Body of pancreas (tissue), 4 donors: ENCODE results near the gene SLC35G1. TPM values are rescaled to one million over a fixed set of nuclear protein-coding genes. Genes with fewer than 3 reads are reported as not detected.

Source experiments
- ATAC-seq: fragments of 150-250 bp; one replicate; pipeline ENCODE4 v1.9.1; 2016
- DNase-seq, 4 donors: peaks; one replicate each; pipeline ENCODE4 v3.0.0-alpha.2; 2019
- H3K27ac ChIP-seq, 4 donors: fragments of 200-600 bp; sonication (generic); 1 replicate in 3 of 4; 2 replicates in 1 of 4; pipeline versions ENCODE4 v1.5.1 to v1.6.1; 2016 to 2019; ENCODE audit warnings: mild to moderate bottlenecking in 1 of 4, mixed read lengths in 1 of 4, moderate library complexity in 1 of 4
- H3K27me3 ChIP-seq, 2 donors: fragments of 200-600 bp; sonication (generic); one replicate each; pipeline ENCODE4 v1.6.0; 2016; ENCODE audit warnings: mild to moderate bottlenecking in 1 of 2
- H3K36me3 ChIP-seq, 2 donors: fragments of 200-600 bp; sonication (generic); replicated peaks in 1 of 2; 2 replicates each; pipeline ENCODE4 v1.5.1; 2016; ENCODE audit warnings: low read depth in 2 of 2; ENCODE audit not compliant: insufficient read depth in 1 of 2
- H3K4me1 ChIP-seq: fragments of 200-600 bp; sonication (generic); one replicate; pipeline ENCODE4 v1.6.0; 2016
- H3K4me3 ChIP-seq, 2 donors: fragments of 200-600 bp; sonication (generic); 1 replicate in 1 of 2; 2 replicates in 1 of 2; pipeline ENCODE4 v1.5.1; 2016 to 2019
- H3K9me3 ChIP-seq, 3 donors: fragments of 200-600 bp; sonication (generic); 1 replicate in 2 of 3; 2 replicates in 1 of 3; pipeline ENCODE4 v1.5.1; 2016
- POLR2A ChIP-seq, 3 donors: fragments of 450-650 bp; IDR thresholded peaks; one replicate each; pipeline ENCODE4 v1.6.1; 2016; ENCODE audit warnings: antibody characterized with exemption in 3 of 3, mild to moderate bottlenecking in 2 of 3
- WGBS, 2 donors: methylation state at CpG; one replicate each; pipeline ENCODE4 v1.1.5; 2017; 5-methylcytosine and 5-hydroxymethylcytosine counted together
- intact Hi-C: fragments of 100-400 bp; cut with DNase I; formaldehyde crosslinking; loops from one replicate; pipeline ENCODE4 v1.15.1; 2023
- total RNA-seq, 2 donors: library from RNA; depleted of rRNA; stranded (reverse); fragments of >200 nt; gene quantifications; one replicate each; pipeline ENCODE4 v1.1.0, GENCODE V29; 2016
- TF ChIP-seq, protein P1 (sequence below), 7 experiments: fragments of 450-650 bp in 4 of 7; fragments of 200-600 bp in 3 of 7; sonication (generic) in 3 of 7; IDR thresholded peaks; one replicate each; pipeline ENCODE4 v1.5.1; 2016 to 2019; ENCODE audit warnings: antibody characterized with exemption in 7 of 7

The SLC35G1 gene
- total RNA-seq, 2 donors from 2014 or later = 7.0 to 24.1 TPM

GRCh38 chr10:93941606-93942005 lies 47.8 kb downstream of the SLC35G1 start:
- WGBS, 2 donors = 29 to 52% methylated on average over 7 of the region's 7 CpGs
- H3K9me3 ChIP-seq = no peaks in the 10 kb centered on the region
- no peaks in the 10 kb centered on the region for H3K36me3 ChIP-seq
- H3K27me3 ChIP-seq = no peaks in the 10 kb centered on the region
- DNase-seq (peak in 3 of 4 donors; percentile 17 to 29 (median 17)), ATAC-seq (peak; percentile 21)
- no peak overlapping the region for H3K27ac ChIP-seq
- H3K4me1 ChIP-seq = peaks cover 21% of the 10 kb centered on the region
- intact Hi-C loops = no loop called here
- no peak overlapping the region for H3K4me3 ChIP-seq
- TF ChIP-seq, protein P1, sequence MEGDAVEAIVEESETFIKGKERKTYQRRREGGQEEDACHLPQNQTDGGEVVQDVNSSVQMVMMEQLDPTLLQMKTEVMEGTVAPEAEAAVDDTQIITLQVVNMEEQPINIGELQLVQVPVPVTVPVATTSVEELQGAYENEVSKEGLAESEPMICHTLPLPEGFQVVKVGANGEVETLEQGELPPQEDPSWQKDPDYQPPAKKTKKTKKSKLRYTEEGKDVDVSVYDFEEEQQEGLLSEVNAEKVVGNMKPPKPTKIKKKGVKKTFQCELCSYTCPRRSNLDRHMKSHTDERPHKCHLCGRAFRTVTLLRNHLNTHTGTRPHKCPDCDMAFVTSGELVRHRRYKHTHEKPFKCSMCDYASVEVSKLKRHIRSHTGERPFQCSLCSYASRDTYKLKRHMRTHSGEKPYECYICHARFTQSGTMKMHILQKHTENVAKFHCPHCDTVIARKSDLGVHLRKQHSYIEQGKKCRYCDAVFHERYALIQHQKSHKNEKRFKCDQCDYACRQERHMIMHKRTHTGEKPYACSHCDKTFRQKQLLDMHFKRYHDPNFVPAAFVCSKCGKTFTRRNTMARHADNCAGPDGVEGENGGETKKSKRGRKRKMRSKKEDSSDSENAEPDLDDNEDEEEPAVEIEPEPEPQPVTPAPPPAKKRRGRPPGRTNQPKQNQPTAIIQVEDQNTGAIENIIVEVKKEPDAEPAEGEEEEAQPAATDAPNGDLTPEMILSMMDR (IDR thresholded peaks at IDR 0.05) = no peak
- TF ChIP-seq POLR2A (IDR thresholded peaks at IDR 0.05) = no peak

DNA sequence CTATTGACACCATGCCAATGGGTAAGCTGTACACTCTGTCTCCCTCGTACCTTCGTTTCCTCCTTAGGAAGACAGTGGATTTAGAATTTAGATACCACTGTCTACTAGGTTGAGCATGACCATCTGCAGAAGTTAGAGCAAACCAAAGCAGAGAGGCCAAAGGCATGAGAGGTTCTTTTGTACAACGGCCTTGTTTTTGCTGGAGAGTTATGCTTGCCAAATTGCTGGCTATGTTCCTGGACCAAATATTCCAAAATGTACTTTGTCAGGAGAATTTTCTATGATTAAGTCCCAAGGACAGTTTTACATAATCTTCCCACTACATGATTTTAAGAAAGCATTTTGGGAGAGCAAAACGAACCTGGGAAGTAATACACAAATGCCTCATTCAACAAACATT lies 52.0 kb downstream of the SLC35G1 start:
- DNase-seq (no peak), ATAC-seq (no peak)
- intact Hi-C loops = no loop called here
- Histone ChIP-seq H3K36me3 (no peaks in the 10 kb centered on the region), H3K4me3 (no peak overlapping the region), H3K4me1 (peaks cover 21% of the 10 kb centered on the region), H3K27ac (no peak overlapping the region), H3K27me3 (no peaks in the 10 kb centered on the region), H3K9me3 (no peaks in the 10 kb centered on the region)
- TF ChIP-seq POLR2A (IDR thresholded peaks at IDR 0.05) = no peak
- TF ChIP-seq, protein P1 (IDR thresholded peaks at IDR 0.05) = no peak
- 50 to 57% methylated on average over 4 of the region's 4 CpGs for WGBS, 2 donors

- intact Hi-C loops = no loop called here
- TF ChIP-seq, protein P1 (IDR thresholded peaks at IDR 0.05) = no peak
- no peak for TF ChIP-seq POLR2A (IDR thresholded peaks at IDR 0.05)
- no peak for DNase-seq
- H3K9me3 ChIP-seq = no peaks in the 10 kb centered on the region
- H3K4me3 ChIP-seq = no peak overlapping the region
- ATAC-seq = no peak
- WGBS, 2 donors = 83 to 85% methylated on average over 8 of the region's 8 CpGs
- no peak overlapping the region for H3K27ac ChIP-seq
- H3K4me1 ChIP-seq = peaks cover 10% of the 10 kb centered on the region
- H3K36me3 ChIP-seq = no peaks in the 10 kb centered on the region
- no peaks in the 10 kb centered on the region for H3K27me3 ChIP-seq
Observed at GRCh38 chr10:93947055-93947454, 53.3 kb downstream of the SLC35G1 start.

GRCh38 chr10:93947524-93947923 lies 53.7 kb downstream of the SLC35G1 start:
- DNase-seq (no peak), ATAC-seq (no peak)
- Histone ChIP-seq H3K4me1 (peaks cover 10% of the 10 kb centered on the region), H3K36me3 (no peaks in the 10 kb centered on the region), H3K4me3 (no peak overlapping the region), H3K27ac (no peak overlapping the region), H3K9me3 (no peaks in the 10 kb centered on the region), H3K27me3 (no peaks in the 10 kb centered on the region)
- intact Hi-C loops = no loop called here
- TF ChIP-seq, protein P1 (IDR thresholded peaks at IDR 0.05) = no peak
- TF ChIP-seq POLR2A (IDR thresholded peaks at IDR 0.05) = no peak

DNA sequence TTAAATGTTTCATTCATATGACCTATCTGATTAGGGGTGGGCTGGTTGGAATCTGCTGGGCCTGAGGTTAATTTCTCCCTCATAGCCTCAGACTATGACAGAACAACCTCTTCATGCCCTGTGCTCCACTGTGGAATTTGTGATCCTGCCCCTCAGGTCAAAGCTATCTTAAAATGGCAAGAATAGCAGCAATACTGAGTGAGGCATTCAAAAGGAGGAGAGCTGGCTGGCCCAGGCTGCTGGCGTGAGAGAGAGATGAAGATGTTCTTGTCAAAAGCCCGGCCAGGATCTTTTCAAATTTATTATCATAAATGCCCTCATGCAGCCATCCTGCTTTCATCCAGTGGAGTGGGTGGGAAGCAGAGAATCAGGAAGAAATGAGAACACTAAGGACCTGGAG lies 58.1 kb downstream of the SLC35G1 start:
- TF ChIP-seq, protein P1 (IDR thresholded peaks at IDR 0.05) = no peak
- TF ChIP-seq POLR2A (IDR thresholded peaks at IDR 0.05) = no peak
- DNase-seq = no peak

More for the DNA sequence above, 58.1 kb downstream of the SLC35G1 start:
- intact Hi-C loops = no loop called here
- Histone ChIP-seq H3K4me3 (no peak overlapping the region), H3K27me3 (no peaks in the 10 kb centered on the region), H3K9me3 (no peaks in the 10 kb centered on the region), H3K27ac (no peak overlapping the region), H3K36me3 (no peaks in the 10 kb centered on the region), H3K4me1 (no peaks in the 10 kb centered on the region)
- ATAC-seq = no peak
- 88 to 95% methylated on average over 2 of the region's 2 CpGs for WGBS, 2 donors
